LNCAP (cell line): Measurements from ENCODE around the gene LRTM2.

Experiments
- CTCF ChIP-seq: fragments of 450-650 bp; IDR thresholded peaks from 2 replicates; pipeline ENCODE4 v1.5.1; 2017; ENCODE audit warnings: mild to moderate bottlenecking

Gene LRTM2

DNA sequence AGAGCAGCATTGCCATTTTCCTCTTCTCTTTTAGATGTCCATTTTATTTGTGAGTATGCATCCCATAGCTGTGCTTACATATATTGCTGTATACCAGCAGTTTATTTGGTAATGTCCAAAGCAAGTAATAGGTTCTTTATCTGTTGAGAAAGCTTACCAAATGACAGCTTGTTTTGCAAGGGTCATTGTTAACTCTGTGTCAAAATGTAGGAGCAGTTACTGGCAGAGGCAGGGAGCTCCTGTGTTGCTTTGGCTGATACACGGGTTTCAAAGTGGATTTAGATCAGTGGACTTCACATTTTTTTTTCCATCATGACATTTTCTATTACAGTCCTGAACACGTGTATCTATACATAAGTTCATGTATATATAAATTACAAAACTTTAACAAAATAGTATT is 38.1 kb upstream of the LRTM2 start:
- no peak for TF ChIP-seq CTCF

DNA sequence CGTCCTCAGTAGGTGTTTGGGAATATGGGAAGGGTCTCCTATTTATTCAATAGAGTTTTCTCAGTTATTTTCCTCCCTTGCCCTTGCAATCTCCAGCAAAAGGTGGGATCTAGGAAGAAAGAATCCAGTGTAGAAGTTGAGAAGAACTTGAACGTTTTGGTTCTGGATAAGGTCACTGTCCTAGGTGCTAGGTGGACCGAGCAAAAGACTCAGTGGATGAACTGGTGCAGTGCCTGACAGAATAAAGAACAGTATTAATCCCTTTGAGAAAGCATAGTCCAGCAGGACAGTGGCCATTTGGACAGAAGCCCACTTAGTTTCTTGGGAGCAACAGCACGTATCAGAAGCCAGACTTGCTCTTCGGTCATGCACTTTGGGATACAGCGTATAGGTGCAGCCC is 32.7 kb upstream of the LRTM2 start:
- no peak for TF ChIP-seq CTCF

GRCh38 chr12:1790444-1790843 is 29.9 kb upstream of the LRTM2 start:
- TF ChIP-seq CTCF: no peak

DNA sequence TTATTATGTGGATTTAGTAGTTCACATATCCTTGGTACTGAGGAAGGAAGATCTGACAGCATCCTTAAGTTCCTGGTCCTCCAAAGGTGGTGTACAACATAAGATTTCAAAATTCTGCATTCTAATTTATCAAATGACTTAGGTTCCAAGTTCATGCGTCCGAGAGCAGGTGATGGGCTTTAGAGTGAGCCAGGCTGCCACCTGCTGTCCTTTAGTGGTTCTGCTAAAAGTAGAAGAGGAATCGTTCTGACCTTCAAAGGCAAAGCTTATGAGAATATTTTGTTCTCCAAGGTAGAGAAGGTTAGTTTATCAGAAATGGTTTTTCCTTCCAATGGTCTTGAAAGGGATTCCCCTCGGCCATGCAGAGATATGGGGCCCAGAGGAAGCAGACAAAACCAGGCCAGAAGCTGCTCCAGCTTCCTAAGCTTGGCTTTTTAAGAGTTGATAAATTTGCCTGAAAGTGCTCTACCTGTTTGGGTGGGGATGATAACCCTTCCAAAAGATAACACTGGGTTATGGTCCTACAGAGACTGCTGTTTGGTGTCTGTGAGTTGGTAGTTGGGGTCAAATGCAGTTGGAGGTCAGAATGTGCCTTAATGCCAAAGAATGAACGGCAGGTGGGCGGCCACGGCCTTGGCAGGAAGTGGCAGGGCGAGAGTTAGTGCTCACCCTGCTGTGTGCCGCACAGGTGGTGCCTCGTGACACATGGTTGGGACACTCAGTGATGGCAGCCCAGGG is 29.1 kb upstream of the LRTM2 start:
- peak; percentile 78 for TF ChIP-seq CTCF

GRCh38 chr12:1792406-1792805 is 28.0 kb upstream of the LRTM2 start:
- no peak for TF ChIP-seq CTCF

- TF ChIP-seq CTCF: no peak
These were observed 26.7 kb upstream of the LRTM2 start for GRCh38 chr12:1793426-1794210.

DNA sequence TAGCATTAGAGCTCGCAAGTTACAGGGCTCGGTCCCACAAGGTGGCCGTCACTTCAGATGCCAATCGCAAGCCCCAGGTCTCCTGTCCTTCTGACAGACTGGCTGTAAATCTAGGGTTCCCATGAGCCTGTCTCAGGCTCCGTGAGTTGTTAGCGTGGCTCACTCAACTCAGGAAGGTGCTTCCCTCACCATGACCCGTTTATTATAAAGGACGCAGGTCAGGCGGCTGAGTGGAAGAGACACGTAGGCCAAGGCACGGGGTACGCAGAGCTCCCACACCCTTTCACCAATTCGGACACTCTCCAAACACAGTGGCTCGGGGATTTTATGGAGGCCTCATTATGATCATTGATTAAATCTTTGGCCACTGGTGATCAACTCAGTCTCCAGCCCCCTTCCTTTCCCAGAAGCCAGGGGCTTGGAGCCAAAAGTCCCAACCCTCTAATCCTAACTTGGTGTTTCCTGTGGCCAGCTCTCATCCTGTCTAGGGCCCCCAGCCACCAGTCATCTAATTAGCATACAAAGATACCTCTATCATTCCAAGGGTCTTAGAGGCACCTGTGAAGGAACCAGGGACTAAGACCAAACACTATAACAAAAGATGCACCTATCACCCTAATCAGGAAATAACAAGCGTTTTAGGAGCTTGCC is 25.8 kb upstream of the LRTM2 start:
- TF ChIP-seq CTCF: no peak
